GM21526 (cell line): ENCODE measurements around the gene SPATA25.

ENCODE experiments used
- ATAC-seq: cut with Tn5 transposase; IDR thresholded peaks from one replicate; pipeline ENCODE4 v1.9.1; 2021; ENCODE audit warnings: moderate library complexity; ENCODE audit not compliant: unreplicated experiment, low FRiP score

SPATA25 gene

DNA sequence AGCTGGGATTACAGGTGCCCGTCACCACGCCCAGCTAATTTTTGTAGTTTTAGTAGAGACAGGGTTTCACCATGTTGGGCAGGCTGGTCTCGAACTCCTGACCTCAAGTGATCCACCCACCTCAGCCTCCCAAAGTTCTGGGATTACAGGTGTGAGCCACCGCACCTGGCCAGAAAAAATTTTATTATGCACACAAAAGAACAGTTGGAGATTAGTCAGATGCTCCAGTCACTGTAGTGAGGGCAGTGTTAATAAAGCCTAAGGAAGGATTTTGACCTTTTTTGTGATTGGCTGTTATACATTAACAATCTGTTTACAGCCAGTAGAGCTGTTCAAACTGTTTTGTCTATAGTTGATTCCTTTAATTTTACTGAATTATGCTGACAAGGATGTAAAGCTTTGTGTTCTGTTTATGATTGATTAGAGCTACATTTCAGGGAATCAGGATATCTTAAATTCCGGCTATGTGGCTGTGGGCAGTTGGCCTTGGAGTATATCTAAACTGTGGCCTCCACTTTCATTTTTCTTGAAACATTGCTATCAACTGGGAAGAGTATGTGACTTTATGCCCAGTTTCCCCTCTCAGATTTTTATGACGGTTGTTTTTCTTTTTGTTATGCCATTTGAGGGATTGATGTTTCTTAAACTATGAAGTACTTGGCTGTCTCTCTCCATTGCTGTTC is 20.1 kb downstream of the SPATA25 start:
- ATAC-seq = no peak

DNA sequence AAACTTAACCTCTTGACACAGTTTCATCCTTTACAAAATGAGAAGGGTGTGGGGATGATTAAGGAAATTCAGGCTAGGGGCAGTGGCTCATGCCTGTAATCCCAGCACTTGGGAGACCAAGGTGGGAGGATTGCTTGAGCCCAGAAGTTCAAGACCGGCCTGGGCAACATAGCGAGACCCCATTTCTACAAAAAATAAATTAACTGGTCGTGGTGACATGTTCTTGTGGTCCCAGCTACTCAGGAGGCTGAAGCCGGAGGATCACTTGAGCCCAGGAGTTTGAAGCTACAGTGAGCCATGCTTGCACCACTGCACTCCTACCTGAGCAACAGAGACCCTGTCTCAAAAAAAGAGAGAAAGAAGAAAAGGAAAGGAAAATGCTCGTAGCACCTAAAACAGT is 21.0 kb downstream of the SPATA25 start:
- no peak for ATAC-seq

DNA sequence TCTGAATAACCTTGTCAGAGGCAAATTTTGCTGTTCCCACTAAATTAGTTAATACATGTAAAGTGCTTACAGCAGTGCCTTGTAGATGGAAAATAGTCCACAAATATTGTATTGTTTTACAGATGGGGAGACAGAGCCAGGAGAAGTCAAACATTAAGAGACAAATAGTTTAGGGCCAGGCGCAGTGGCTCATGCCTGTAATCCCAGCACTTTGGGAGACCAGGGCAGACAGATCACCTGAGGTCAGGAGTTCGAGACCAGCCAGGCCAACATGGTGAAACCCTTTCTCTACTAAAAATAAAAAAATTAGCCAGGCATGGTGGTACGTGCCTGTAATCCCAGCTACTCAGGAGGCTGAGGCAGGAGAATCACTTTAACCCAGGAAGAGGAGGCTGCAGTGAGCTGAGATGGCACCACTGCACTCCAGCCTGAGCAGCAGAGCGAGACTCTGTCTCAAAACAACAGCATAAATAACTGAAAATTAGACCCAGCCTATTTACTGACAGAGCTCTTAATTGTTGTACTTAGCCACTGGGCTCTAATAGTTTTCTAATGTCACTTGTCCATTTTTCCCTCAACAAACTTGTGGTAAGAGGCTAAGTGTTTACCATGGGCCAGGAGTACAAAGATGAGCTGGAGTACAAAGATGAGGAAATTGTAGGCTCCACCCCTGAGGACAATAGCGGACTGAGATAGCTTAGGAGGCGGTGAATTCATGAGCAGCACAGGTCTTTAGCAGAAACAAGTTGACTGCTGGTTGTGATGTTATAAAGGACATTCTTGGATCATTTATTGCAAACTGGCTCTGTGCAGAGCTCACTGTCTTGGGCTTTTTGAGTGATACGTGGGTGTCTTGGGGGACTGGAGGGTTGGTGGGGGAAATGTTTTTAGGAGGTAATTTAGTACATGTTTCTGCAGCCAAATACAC is 23.6 kb downstream of the SPATA25 start:
- no peak for ATAC-seq

DNA sequence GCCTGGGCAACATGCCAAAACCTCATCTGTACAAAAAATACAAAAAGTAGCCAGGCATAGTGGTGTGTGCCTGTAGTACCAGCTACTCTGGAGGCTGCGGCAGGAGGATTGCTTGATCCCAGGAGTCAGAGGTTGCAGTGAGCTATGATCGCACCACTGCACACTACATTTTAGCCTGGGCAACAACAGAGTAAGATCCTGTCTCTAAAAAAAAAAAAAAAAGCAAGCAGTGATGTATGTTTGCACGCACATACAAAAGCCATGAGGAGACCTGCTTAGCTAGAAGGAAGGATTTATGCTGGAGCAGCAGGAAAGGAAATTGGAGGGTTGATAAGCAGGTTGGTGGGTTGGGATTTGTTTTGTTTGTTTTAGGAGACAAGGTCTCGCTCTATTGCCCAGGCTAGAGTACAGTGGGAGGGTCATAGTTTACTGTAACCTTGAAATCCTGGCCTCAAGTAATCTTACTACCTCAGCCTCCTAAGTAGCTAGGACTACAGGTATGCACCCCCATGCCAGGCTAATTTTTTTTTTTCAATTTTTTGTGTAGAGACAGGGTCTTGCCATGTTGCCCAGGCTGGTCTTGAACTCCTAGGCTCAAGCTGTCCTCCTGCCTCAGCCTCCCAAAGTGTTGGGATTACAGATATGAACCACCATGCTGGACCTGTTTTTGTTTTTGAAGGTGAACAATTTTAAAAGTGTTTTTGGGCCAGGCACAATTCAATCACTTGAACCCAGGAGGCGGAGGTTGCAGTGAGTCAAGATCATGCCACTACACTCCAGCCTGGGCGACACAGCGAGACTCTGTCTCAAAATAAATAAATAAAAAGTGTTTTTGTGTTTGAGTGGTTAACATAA is 26.0 kb downstream of the SPATA25 start:
- no peak for ATAC-seq

DNA sequence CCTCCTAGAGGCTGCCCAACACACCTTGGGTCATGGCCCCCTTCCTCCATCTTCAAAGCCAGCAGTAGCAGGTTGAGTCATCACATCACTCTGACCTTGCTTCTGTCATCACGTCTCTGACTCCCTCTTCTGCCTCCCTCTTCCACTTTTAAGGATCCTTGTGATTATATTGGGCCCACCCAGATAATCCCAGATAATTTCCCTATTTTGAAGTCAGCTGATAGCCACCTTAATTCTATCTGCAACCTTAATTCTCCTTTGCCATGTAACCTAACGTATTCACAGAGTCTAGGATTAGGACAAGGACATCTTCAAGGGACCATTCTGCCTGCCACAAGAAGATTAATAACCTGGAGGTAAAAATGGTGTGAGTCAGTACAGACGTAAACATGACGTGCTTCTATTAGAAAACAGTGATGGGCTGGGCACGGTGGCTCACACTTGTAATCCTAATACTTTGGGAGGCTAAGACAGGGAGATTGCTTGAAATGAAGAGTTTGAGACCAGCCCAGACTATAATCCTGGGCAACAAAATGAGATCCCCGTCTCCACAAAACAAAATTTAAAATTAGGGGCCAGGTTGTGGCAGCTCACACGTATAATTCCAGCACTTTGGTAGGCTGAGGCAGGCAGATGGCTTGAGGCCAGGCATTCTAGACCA is 26.7 kb downstream of the SPATA25 start:
- no peak for ATAC-seq

DNA sequence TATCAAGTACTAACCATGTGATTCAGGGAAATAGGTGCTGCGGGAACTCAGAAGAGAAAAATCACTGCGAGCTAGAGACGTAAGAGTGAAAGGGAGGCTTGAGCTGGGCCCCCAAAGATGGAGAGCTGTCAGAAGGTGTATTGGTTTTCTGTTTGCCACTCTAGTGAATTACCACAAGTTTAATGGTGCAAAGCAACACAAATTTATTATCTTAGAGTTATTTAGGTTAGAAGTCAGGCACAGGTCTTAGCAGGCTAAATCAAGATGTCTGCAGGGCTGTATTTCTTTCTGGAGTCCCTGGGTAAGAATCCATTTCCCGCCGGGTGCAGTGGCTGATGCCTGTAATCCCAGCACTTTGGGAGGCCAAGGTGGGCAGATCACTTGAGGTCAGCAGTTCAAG is 27.5 kb downstream of the SPATA25 start:
- ATAC-seq = no peak

DNA sequence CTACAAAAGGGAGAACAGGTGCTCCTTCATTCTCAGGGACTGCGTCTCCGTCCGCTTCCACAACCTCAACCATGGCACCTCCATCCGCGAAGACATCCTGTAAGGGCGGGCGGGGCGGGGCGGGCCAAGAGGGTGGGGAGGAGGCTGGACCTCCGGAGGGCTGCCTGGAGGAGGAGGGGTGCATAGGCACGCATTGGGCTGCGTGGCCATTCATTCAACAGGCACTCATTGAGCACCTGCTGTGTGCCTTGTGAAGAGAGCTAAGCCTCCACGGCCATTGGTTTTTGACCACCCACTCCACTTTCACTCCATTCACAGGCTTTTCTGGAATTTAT is 29.6 kb downstream of the SPATA25 start:
- peak; percentile 17 for ATAC-seq

DNA sequence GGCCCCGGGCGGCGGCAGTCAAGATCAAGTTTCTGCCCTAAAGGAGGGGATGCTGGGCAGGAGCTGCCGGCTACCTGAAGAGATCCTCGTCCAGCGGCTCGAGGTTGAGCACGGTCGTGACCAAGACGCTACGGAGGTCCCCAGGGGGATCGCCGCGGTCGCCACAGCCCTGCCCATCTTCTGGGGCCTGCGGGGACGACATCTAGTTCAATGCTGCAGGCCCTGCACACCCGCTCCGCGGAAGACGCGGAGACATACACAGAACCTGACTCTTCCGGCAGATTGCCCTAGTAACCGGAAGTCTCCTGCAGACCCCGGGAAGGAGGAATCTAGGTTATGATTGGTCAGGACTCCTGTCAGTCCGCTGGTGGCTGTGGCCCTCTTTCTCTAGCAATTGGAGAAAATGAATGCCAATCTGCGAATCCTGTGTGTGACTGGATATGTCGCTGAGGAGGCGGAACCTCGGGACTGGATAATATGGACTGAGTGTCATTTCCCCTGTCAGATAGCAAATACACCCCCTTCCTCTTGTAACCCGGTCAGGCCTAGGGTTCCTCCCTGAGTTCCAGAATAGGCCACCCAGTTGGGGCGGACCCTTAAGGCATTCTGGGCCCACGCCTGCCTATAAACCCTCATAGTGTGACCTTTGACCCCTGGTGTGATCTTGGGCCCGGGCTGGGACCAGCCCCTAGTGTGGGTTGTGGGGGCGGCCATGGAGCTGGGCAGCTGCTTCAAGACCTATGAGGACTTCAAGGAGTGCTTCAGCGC is 30.1 kb downstream of the SPATA25 start, which contains the start of the genes ACOT8 and ZSWIM3:
Gene ACOT8, minus strand, starts transcription at position 279 of the 768 bp plus-strand sequence. Its CDS starts 77 bp downstream, at position 202.
Gene ZSWIM3, plus strand, starts transcription at position 501 of the 768 bp plus-strand sequence. Its CDS starts 212 bp downstream, at position 713.
- peak; percentile 87 for ATAC-seq

DNA sequence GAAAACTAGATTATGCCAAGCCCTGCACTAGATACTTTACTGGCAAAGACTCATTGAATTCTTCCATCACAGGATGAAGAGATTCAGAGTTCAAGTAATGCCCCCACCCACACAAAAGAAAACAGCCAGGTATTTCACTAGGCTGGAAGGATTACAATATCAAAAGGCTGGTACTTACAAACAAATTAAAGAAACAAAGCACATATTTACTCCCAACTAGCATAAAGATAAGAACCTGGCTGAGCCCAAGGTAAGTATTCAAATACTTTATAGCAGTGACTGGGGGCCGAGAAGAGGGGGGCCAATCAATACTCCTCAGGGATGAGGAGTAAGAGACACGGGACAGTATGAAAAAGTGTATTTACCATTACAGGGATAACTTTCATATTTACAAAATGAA is 33.9 kb downstream of the SPATA25 start:
- no peak for ATAC-seq

DNA sequence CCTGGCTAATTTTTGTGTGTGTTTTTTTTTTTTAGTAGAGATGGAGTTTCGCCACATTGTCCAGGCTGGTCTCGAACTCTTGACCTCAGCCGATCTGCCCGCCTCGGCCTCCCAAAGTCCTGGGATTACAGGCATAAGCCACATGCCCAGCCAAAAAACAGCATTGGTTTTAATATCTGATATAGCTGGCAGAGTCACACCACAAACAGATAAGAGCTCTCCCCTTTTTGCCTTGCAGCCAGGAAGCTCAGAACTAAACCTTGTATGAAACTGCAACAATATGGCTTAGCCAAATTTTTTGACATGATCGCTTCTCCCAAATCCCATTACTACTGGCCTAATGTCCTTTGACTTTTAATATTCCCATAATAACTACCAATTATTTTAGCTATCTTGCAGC is 35.1 kb downstream of the SPATA25 start:
- no peak for ATAC-seq

DNA sequence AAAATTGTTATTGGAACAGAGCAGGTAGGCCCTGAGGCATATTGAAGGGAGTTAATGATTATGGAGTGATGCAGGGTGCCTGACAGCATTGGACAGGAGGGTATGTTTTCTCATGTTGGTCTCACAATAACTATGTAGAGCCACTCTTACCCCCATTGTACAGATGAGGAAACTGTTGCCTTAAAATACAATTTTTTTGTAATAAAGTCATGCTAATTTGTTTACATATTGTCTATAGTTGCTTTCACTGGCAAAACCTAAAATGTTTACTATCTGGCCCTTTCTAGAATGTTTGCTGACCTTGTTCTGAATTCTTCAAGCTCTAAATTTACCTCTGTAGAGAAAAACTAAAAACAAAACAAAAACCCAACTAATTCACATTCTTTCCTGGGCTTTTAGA is 35.9 kb downstream of the SPATA25 start:
- ATAC-seq = no peak

DNA sequence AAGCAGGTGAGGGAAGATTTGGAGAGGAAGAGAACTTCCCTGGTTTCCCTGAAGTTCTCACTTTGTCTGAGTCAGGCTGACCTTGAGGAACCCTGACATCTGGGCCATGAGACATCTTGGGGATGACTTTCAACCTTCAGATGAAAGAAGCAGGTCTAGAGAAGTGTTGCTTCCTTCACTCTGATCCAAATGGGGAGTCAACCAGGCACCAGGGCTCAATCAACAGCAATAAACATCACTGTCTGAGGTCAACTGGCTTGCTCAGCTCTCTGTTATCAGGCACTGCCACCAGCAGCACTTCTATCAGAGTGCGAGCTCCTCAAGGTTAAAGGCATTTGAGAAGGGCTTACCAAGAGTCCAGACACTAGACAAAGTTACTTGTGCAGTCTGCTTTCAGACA is 36.5 kb downstream of the SPATA25 start:
- no peak for ATAC-seq

DNA sequence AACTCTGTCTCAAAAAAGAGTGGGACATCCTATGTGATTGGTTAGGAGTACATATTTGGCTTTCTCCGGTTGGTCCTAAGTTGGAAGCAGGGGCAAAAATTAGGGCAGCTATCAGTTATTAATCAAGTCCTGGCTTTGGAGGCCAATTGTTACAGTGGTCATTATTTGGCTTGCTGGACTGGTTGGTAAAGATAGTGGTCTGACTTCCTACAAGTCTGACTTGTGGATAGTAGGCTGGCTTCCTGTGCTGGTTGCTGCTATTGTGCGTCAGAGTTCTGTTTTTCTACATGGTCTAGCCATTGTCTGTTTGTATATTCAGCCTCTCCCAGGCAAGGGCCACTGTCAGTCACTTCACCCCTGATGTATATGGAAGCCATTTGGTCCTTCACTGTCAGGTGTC is 37.2 kb downstream of the SPATA25 start:
- ATAC-seq = no peak

DNA sequence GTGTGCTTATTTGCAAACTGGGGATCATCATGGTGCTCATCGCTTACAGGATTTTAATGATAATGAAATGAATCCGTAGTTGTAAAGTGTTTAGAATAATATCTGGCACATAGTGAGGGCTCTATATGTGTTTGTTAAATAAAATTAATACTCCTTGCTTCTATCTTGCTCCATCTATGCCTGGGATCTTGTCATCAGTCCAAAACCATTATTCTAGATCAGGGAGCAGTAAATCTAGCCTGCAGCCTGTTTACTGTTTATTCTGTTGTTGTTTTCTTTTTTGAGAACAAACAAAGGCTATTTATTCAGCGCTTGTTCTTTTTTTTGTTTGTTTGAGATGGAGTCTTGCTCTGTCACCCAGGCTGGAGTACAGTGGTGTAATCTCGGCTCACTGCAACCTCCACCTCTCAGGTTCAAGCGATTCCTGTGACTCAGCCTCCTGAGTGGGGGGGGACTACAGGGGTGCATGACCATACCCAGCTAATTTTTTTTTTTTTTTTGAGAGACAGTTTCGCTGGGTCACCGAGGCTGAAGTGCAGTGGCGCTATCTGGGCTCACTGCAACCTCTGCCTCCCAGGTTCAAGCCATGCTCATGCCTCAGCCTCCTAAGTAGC is 38.3 kb downstream of the SPATA25 start:
- ATAC-seq = no peak

DNA sequence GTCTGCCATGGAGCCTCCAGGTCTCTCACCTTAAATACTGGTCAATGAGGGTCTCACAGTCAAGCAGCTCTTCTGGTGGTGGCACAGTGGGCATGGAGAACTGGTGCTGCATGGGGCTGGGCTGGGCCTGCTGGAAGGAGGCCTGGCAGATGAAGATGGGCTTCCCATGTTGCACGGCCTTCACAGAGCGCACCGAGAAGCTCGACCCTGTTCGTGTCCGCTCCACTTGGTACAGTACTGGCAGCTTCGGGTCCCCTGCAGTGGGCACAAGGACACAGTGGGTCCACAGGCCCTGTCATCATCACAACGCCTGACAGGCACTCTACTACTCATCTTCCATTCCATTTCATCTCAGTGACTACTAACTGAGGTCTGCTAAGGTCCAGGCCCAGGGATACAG is 39.0 kb downstream of the SPATA25 start:
- no peak for ATAC-seq

DNA sequence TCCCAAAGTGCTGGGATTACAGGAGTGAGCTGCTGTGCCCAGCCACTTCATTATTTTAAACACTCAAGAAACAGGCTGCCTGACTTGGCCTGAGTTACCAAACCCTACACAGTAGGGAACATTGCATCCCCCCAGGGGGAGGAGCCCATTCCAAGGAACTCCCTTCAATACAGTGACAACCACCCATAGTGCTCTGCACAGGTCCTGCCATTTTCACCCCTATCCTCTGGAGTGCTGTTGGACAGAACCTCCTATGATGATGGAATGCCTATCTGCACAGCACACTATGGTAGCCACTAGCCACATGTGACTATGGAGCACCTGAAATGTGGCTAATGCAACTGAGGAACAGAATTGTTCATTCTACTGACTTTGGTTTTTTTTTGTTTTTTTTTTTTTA is 42.0 kb downstream of the SPATA25 start:
- ATAC-seq = no peak

DNA sequence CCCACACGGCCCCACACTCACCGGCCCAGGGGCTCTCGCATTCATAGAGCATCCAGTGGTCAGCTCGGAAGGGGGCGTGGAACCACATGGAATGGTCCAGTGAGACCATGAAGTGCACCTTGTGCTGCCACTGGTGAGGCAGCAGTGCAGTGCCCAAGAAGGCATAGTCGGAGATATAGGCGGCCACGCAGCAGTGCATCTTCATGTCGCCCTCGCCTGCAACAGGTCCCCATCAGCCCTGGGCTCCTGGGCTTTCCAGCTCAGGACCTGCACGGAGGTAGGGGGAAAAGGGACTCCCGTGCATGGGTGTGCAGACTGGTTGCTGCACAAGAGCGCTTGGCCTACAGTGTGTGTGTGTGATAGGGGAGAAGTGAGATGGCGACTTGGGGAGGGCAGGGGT is 43.9 kb downstream of the SPATA25 start:
- no peak for ATAC-seq

DNA sequence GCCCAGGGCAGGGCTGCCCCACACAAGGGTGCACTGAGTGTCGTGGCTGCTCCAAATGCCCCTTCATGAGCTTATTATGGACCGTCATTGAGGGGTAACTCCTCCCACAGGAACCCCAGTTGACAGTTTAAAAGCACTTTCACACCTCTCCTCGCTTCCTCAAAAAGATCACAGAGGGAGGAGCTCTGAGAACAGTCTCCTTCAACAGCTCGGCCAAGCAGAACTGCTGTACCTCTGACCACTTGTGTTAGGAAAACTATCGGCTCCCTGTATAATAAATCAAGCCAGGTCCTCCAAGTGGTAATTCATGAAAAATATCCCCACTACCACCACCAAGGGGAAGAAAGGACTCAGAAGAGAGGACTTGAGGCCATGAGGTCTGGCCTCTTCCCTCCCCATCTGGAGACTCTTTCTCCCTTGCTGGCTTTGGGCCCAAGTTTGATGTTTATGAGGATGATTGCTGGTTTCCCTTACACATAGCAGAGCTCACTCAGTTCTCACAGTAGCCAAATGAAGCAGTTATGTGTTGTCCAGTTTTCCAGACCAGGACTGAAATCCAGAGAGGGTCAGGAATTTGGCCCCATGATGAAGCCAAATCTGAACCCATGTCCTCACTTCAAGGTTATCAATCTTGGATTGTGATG is 45.1 kb downstream of the SPATA25 start:
- peak; percentile 62 for ATAC-seq
